H1 (cell line): ENCODE measurements around the gene CTNNA3. TPM values are rescaled to one million over a fixed set of nuclear protein-coding genes. Genes with fewer than 3 reads are reported as not detected.

Experiments used
- CTCF ChIA-PET: fragments of 300-600 bp; sonication (Branson Sonifier 250); formaldehyde crosslinking; loops from one replicate; lab custom pipeline; 2021; ENCODE audit not compliant: partially characterized antibody; lab: Charles Lee
- POLR2A ChIA-PET: fragments of 300-600 bp; sonication (Branson Sonifier 250); formaldehyde crosslinking; loops from one replicate; lab custom pipeline; 2021; ENCODE audit warnings: inconsistent platforms; ENCODE audit not compliant: partially characterized antibody; lab: Charles Lee
- DNase-seq, 2 experiments: peaks; one replicate each; pipeline versions ENCODE4 v3.0.0 to v3.0.0-alpha.2; 2010 to 2022; ENCODE audit warnings: low spot score in 2 of 2, low read depth in 1 of 2, mixed read lengths in 1 of 2
- FAIRE-seq: peaks from 2 replicates; lab custom pipeline; 2011; peaks lifted over from hg19 to GRCh38; lab: Jason Lieb, UNC
- H2AFZ ChIP-seq: 2 replicates; pipeline ENCODE4 v1.8.1; 2012; ENCODE audit warnings: low read length, inconsistent platforms
- H2AK5ac ChIP-seq: 2 replicates; pipeline ENCODE4 v1.6.1; 2013; ENCODE audit warnings: low read depth, low read length
- H2BK120ac ChIP-seq: replicated peaks from 2 replicates; pipeline ENCODE3; 2013; ENCODE audit warnings: low read depth, low read length, inconsistent platforms
- H2BK12ac ChIP-seq: 2 replicates; pipeline ENCODE4 v1.6.1; 2013; ENCODE audit warnings: low read depth, low read length
- H2BK15ac ChIP-seq: 2 replicates; pipeline ENCODE4 v1.6.1; 2013; ENCODE audit warnings: low read length
- H2BK20ac ChIP-seq: 2 replicates; pipeline ENCODE4 v1.6.1; 2013; ENCODE audit warnings: low read length
- H2BK5ac ChIP-seq: 2 replicates; pipeline ENCODE4 v1.6.1; 2013; ENCODE audit warnings: low read depth, low read length
- H3K14ac ChIP-seq: 2 replicates; pipeline ENCODE4 v1.6.1; 2013; ENCODE audit warnings: inconsistent platforms; ENCODE audit not compliant: insufficient read length
- H3K18ac ChIP-seq: 2 replicates; pipeline ENCODE4 v1.6.1; 2013; ENCODE audit warnings: low read length; ENCODE audit errors: extremely low read depth
- H3K23ac ChIP-seq: 2 replicates; pipeline ENCODE4 v1.6.1; 2013; ENCODE audit warnings: inconsistent platforms; ENCODE audit not compliant: insufficient read length
- H3K23me2 ChIP-seq: 2 replicates; pipeline ENCODE4 v1.6.1; 2013; ENCODE audit warnings: low read depth, low read length
- H3K27ac ChIP-seq: 2 replicates; pipeline ENCODE4 v1.6.1; 2011; ENCODE audit warnings: low read depth, low read length, inconsistent platforms
- H3K27me3 ChIP-seq, 4 experiments: replicated peaks in 1 of 4; 1 replicate in 1 of 4; 2 replicates in 3 of 4; pipeline versions ENCODE4 v1.6.1 to v1.8.1; 2011 to 2013; ENCODE audit warnings: low read length in 3 of 4, mild to moderate bottlenecking in 3 of 4, inconsistent platforms in 2 of 4, mixed read lengths in 2 of 4, moderate library complexity in 1 of 4; ENCODE audit not compliant: control insufficient read depth in 3 of 4, insufficient read depth in 3 of 4; ENCODE audit errors: extremely low read depth in 1 of 4
- H3K36me3 ChIP-seq, 4 experiments: 2 replicates each; pipeline versions ENCODE4 v1.6.1 to v1.8.1; 2011 to 2013; ENCODE audit warnings: mild to moderate bottlenecking in 4 of 4, low read length in 3 of 4, moderate library complexity in 2 of 4, control low read depth in 1 of 4, inconsistent platforms in 1 of 4; ENCODE audit not compliant: insufficient read depth in 4 of 4, control insufficient read depth in 2 of 4
- H3K4ac ChIP-seq: replicated peaks from 2 replicates; pipeline ENCODE3; 2013; ENCODE audit warnings: low read length, low read depth, mixed read lengths, inconsistent platforms; ENCODE audit not compliant: insufficient read length
- H3K4me1 ChIP-seq, 4 experiments: replicated peaks in 1 of 4; 1 replicate in 1 of 4; 2 replicates in 3 of 4; pipeline versions ENCODE4 v1.6.1 to v1.8.1; 2011 to 2013; ENCODE audit warnings: low read length in 3 of 4, inconsistent platforms in 2 of 4, mixed read lengths in 1 of 4; ENCODE audit not compliant: insufficient read depth in 4 of 4, control insufficient read depth in 3 of 4
- H3K4me2 ChIP-seq, 2 experiments: 2 replicates each; pipeline versions ENCODE4 v1.6.1 to v1.8.1; 2011 to 2013; ENCODE audit warnings: low read depth in 2 of 2, low read length in 2 of 2, control low read depth in 1 of 2, inconsistent platforms in 1 of 2, mild to moderate bottlenecking in 1 of 2; ENCODE audit not compliant: insufficient read depth in 1 of 2
- H3K4me3 ChIP-seq, 4 experiments: fragments of 200-600, 300-600 bp in 1 of 4; sonication (generic), shearing (Covaris generic), sonication (Bioruptor Twin) in 1 of 4; 2 replicates each; pipeline versions ENCODE4 v1.5.1 to v1.8.1; 2011 to 2016; ENCODE audit warnings: low read length in 4 of 4, low read depth in 3 of 4, control low read depth in 2 of 4, inconsistent platforms in 2 of 4, mild to moderate bottlenecking in 2 of 4, mixed read lengths in 1 of 4, moderate library complexity in 1 of 4; ENCODE audit not compliant: insufficient read depth in 2 of 4; ENCODE audit errors: extremely low read depth in 1 of 4
- H3K56ac ChIP-seq: replicated peaks from 2 replicates; pipeline ENCODE3; 2013; ENCODE audit warnings: low read depth, mild to moderate bottlenecking, mixed read lengths, low read length, inconsistent platforms; ENCODE audit not compliant: insufficient read length
- H3K79me1 ChIP-seq: 2 replicates; pipeline ENCODE4 v1.6.1; 2013; ENCODE audit warnings: low read depth, low read length, control low read depth
- H3K79me2 ChIP-seq, 2 experiments: 2 replicates each; pipeline versions ENCODE4 v1.6.1 to v1.8.1; 2012 to 2013; ENCODE audit warnings: low read length in 2 of 2, mild to moderate bottlenecking in 2 of 2, inconsistent platforms in 1 of 2; ENCODE audit not compliant: insufficient read depth in 2 of 2, control insufficient read depth in 1 of 2
- H3K9ac ChIP-seq, 4 experiments: replicated peaks in 1 of 4; 1 replicate in 1 of 4; 2 replicates in 3 of 4; pipeline versions ENCODE4 v1.6.1 to v1.8.1; 2011 to 2013; ENCODE audit warnings: low read depth in 3 of 4, low read length in 3 of 4, control low read depth in 2 of 4, mild to moderate bottlenecking in 2 of 4, moderate library complexity in 2 of 4, inconsistent platforms in 1 of 4; ENCODE audit errors: extremely low read depth in 1 of 4
- H3K9me3 ChIP-seq, 2 experiments: 2 replicates each; pipeline versions ENCODE4 v1.6.1 to v1.8.1; 2012 to 2013; ENCODE audit warnings: mild to moderate bottlenecking in 2 of 2, moderate library complexity in 2 of 2, control low read depth in 1 of 2, inconsistent platforms in 1 of 2, low read depth in 1 of 2, low read length in 1 of 2, mixed read lengths in 1 of 2; ENCODE audit not compliant: insufficient read depth in 2 of 2
- H4K20me1 ChIP-seq, 2 experiments: replicated peaks in 1 of 2; 2 replicates each; pipeline versions ENCODE3 to v1.8.1; 2011 to 2013; ENCODE audit warnings: inconsistent platforms in 2 of 2, low read length in 2 of 2, mild to moderate bottlenecking in 1 of 2; ENCODE audit not compliant: insufficient read depth in 2 of 2, control insufficient read depth in 1 of 2
- H4K5ac ChIP-seq: 2 replicates; pipeline ENCODE4 v1.6.1; 2013; ENCODE audit warnings: low read length, low read depth, mixed read lengths, inconsistent platforms; ENCODE audit not compliant: insufficient read length
- H4K8ac ChIP-seq: 2 replicates; pipeline ENCODE4 v1.8.0; 2013; ENCODE audit warnings: mild to moderate bottlenecking, moderate library complexity, low read length, inconsistent platforms; ENCODE audit not compliant: insufficient read depth; ENCODE audit errors: extremely low read depth
- H4K91ac ChIP-seq: replicated peaks from 2 replicates; pipeline ENCODE3; 2013; ENCODE audit warnings: low read length, mixed read lengths, inconsistent platforms; ENCODE audit not compliant: insufficient read length
- PHF8 ChIP-seq: fragments of 200-600 bp; sonication (generic); conservative IDR thresholded peaks from 2 replicates; pipeline ENCODE4 v1.7.1; 2012; ENCODE audit warnings: low read depth, mild to moderate bottlenecking, inconsistent platforms, low read length, moderate library complexity
- ZNF274 ChIP-seq: IDR thresholded peaks from 2 replicates; pipeline ENCODE4 v1.7.0; 2012; ENCODE audit warnings: low read length, borderline replicate concordance; ENCODE audit errors: extremely low read depth
- WGBS, 2 experiments: shearing (Covaris generic) in 1 of 2; methylation state at CpG; one replicate each; pipeline versions ENCODE4 v1.1.6 to v1.1.7; 2013 to 2015; ENCODE audit warnings: low lambda C conversion rate in 2 of 2, mixed read lengths in 2 of 2, inconsistent platforms in 1 of 2, low coverage in 1 of 2, missing lambda C conversion rate in 1 of 2; ENCODE audit not compliant: insufficient replicate concordance in 2 of 2, insufficient coverage in 1 of 2, insufficient read length in 1 of 2; ENCODE audit errors: extremely low coverage in 1 of 2, missing lambda C conversion rate in 1 of 2; 5-methylcytosine and 5-hydroxymethylcytosine counted together
- polyA plus RNA-seq, 7 experiments: library from polyadenylated mRNA; depleted of rRNA in 3 of 7; stranded (reverse) in 5 of 7; unstranded in 2 of 7; fragments of >200 nt in 5 of 7; fragments of 200-250 nt in 2 of 7; gene quantifications; 1 replicate in 5 of 7; 2 replicates in 1 of 7; 4 replicates in 1 of 7; pipeline versions ENCODE4 v1.2.1 to v1.2.3, GENCODE V29; 2011 to 2013; ENCODE audit warnings: missing spikeins in 2 of 7, mixed read lengths in 2 of 7
- total RNA-seq: library from RNA; stranded (reverse); fragmentation: NEBNext Ultra II Directional; extraction: Animal tissue kit (Norgen Biotek cat#: 25700); gene quantifications from 2 replicates; pipeline ENCODE4 v1.2.1, GENCODE V29; 2021

The CTNNA3 gene
- total and polyA plus RNA-seq, 2 of the 8 experiments (the other 6 are each of a cell fraction or from before 2014, with no cell fraction given): 1.3 to 1.5 TPM

GRCh38 chr10:67471022-67471421 lies 225.0 kb downstream of the CTNNA3 start:
- POLR2A ChIA-PET: no interaction called here
- no peak overlapping the region for H3K4me3 ChIP-seq
- H2BK5ac ChIP-seq: no peak overlapping the region
- FAIRE-seq (no peak), DNase-seq (no peak)
- H3K79me1 ChIP-seq: no peaks in the 10 kb centered on the region
- H2BK20ac ChIP-seq: no peak overlapping the region
- no peak overlapping the region for H2AK5ac ChIP-seq
- H4K91ac ChIP-seq: no peak overlapping the region
- WGBS, 2 experiments: 94% methylated on average over 3 of the region's 3 CpGs; no CpG with 5 or more reads in 1 of the 2 experiments
- CTCF ChIA-PET: no interaction called here
- H3K9ac ChIP-seq: no peak overlapping the region
- H2BK12ac ChIP-seq: no peak overlapping the region
- no peaks in the 10 kb centered on the region for H3K4me1 ChIP-seq
- no peak overlapping the region for H3K4ac ChIP-seq
- no peaks in the 10 kb centered on the region for H3K23me2 ChIP-seq
- no peaks in the 10 kb centered on the region for H3K27me3 ChIP-seq
- no peak overlapping the region for H2AFZ ChIP-seq
- H2BK15ac ChIP-seq: no peak overlapping the region
- H3K79me2 ChIP-seq: no peaks in the 10 kb centered on the region
- H4K5ac ChIP-seq: no peak overlapping the region
- peaks cover 0 to under 1% of the 10 kb centered on the region in 2 experiments for H4K20me1 ChIP-seq
- no peak overlapping the region for H3K27ac ChIP-seq
- no peaks in the 10 kb centered on the region for H3K36me3 ChIP-seq
- H3K56ac ChIP-seq: no peak overlapping the region
- no peaks in the 10 kb centered on the region for H3K9me3 ChIP-seq
- no peak overlapping the region for H3K14ac ChIP-seq
- TF ChIP-seq ZNF274 (no peak), PHF8 (no peak)
- H3K18ac ChIP-seq: no peak overlapping the region
- no peak overlapping the region for H4K8ac ChIP-seq
- no peak overlapping the region for H3K23ac ChIP-seq
- no peak overlapping the region for H2BK120ac ChIP-seq
- H3K4me2 ChIP-seq: no peak overlapping the region
